HepG2 (cell line): Measurements from ENCODE around the gene LRRN4CL. TPM values are rescaled to one million over a fixed set of nuclear protein-coding genes. Genes with fewer than 3 reads are reported as not detected.

Experiments used
- ARHGAP35 ChIP-seq: sonication (generic); formaldehyde crosslinking; IDR thresholded peaks from 2 replicates; pipeline ENCODE4 v1.9.0; 2022; ENCODE audit warnings: mild to moderate bottlenecking, inconsistent platforms, moderate library complexity, missing genetic modification reagents, borderline replicate concordance
- CHD4 ChIP-seq: fragments of 200-600 bp; sonication (generic); IDR thresholded peaks from 2 replicates; pipeline ENCODE4 v1.7.0; 2017; ENCODE audit warnings: mild to moderate bottlenecking, low read length, borderline replicate concordance
- KAT8 ChIP-seq: IDR thresholded peaks from 2 replicates; pipeline ENCODE4 v1.6.1; 2016; ENCODE audit warnings: missing genetic modification reagents, missing compliant biosample characterization
- MEIS2 ChIP-seq: sonication (generic); formaldehyde crosslinking; IDR thresholded peaks from 2 replicates; pipeline ENCODE4 v1.9.0; 2021; ENCODE audit warnings: mild to moderate bottlenecking, missing genetic modification reagents
- MIXL1 ChIP-seq: IDR thresholded peaks from 2 replicates; pipeline ENCODE4 v1.6.1; 2016
- NFIC ChIP-seq: IDR thresholded peaks from 2 replicates; pipeline ENCODE4 v1.6.1; 2012; ENCODE audit warnings: mild to moderate bottlenecking, low read length, inconsistent platforms
- ONECUT2 ChIP-seq: sonication (generic); formaldehyde crosslinking; IDR thresholded peaks from 2 replicates; pipeline ENCODE4 v1.4.0; 2020; ENCODE audit warnings: missing genetic modification reagents
- PATZ1 ChIP-seq: sonication (generic); formaldehyde crosslinking; IDR thresholded peaks from 2 replicates; pipeline ENCODE4 v1.4.0; 2020; ENCODE audit warnings: missing genetic modification reagents
- PLRG1 ChIP-seq: fragments of 450-650 bp; conservative IDR thresholded peaks from 2 replicates; pipeline ENCODE4 v1.6.1; 2016
- POGZ ChIP-seq: sonication (generic); formaldehyde crosslinking; IDR thresholded peaks from 2 replicates; pipeline ENCODE4 v1.4.0; 2020; ENCODE audit warnings: mild to moderate bottlenecking, missing genetic modification reagents
- POLR2AphosphoS2 ChIP-seq: IDR thresholded peaks from 2 replicates; pipeline ENCODE4 v1.6.1; 2011; ENCODE audit warnings: low read depth, low read length, improper control_type of control experiment
- REL ChIP-seq: sonication (generic); formaldehyde crosslinking; conservative IDR thresholded peaks from 2 replicates; pipeline ENCODE4 v1.8.0; 2022; ENCODE audit warnings: mild to moderate bottlenecking, missing genetic modification reagents, moderate library complexity
- SKIL ChIP-seq: sonication (generic); formaldehyde crosslinking; IDR thresholded peaks from 2 replicates; pipeline ENCODE4 v1.8.0; 2022; ENCODE audit warnings: missing genetic modification reagents, mild to moderate bottlenecking, moderate library complexity, borderline replicate concordance
- TIGD3 ChIP-seq: sonication (generic); formaldehyde crosslinking; IDR thresholded peaks from 2 replicates; pipeline ENCODE4 v1.5.1; 2020; ENCODE audit warnings: mild to moderate bottlenecking, missing genetic modification reagents, borderline replicate concordance
- ZFY ChIP-seq: sonication (generic); formaldehyde crosslinking; IDR thresholded peaks from 2 replicates; pipeline ENCODE4 v1.4.0; 2020; ENCODE audit warnings: missing genetic modification reagents
- ZMAT5 ChIP-seq: sonication (generic); formaldehyde crosslinking; IDR thresholded peaks from 2 replicates; pipeline ENCODE4 v1.5.0; 2020; ENCODE audit warnings: mild to moderate bottlenecking, low read depth, missing genetic modification reagents, borderline replicate concordance
- ZNF263 ChIP-seq: sonication (generic); formaldehyde crosslinking; IDR thresholded peaks from 2 replicates; pipeline ENCODE4 v1.4.0; 2020; ENCODE audit warnings: missing genetic modification reagents
- ZNF33B ChIP-seq: sonication (generic); formaldehyde crosslinking; IDR thresholded peaks from 2 replicates; pipeline ENCODE4 v1.5.1; 2020; ENCODE audit warnings: mild to moderate bottlenecking, missing genetic modification reagents
- ZNF510 ChIP-seq: sonication (generic); formaldehyde crosslinking; IDR thresholded peaks from 2 replicates; pipeline ENCODE4 v1.4.0; 2020; ENCODE audit warnings: low read depth, mild to moderate bottlenecking, missing genetic modification reagents
- ZNF639 ChIP-seq: conservative IDR thresholded peaks from 2 replicates; pipeline ENCODE4 v1.6.1; 2018; ENCODE audit warnings: missing genetic modification reagents
- ZNF772 ChIP-seq: sonication (generic); formaldehyde crosslinking; IDR thresholded peaks from 2 replicates; pipeline ENCODE4 v1.5.0; 2020; ENCODE audit warnings: mild to moderate bottlenecking, missing genetic modification reagents
- polyA plus RNA-seq, 8 experiments: library from polyadenylated mRNA; depleted of rRNA in 3 of 8; stranded (reverse) in 7 of 8; unstranded in 1 of 8; fragments of >200 nt; fragmentation: Illumina TruSeq in 4 of 8; extraction: Trizol in 4 of 8; gene quantifications; 2 replicates each; pipeline versions ENCODE4 v1.2.1 to v1.2.3, GENCODE V29; 2011 to 2016; ENCODE audit warnings: low read depth in 4 of 8, missing spikeins in 1 of 8, mixed read lengths in 1 of 8; ENCODE audit not compliant: insufficient read depth in 1 of 8
- total RNA-seq, 5 experiments: library from RNA; depleted of rRNA; stranded (reverse); fragments of >200 nt; fragmentation: Illumina TruSeq; extraction: Trizol; gene quantifications; 2 replicates each; pipeline ENCODE4 v1.2.3, GENCODE V29; 2016; ENCODE audit warnings: low read depth in 1 of 5

LRRN4CL gene
- total and polyA plus RNA-seq, 2 of the 13 experiments (the other 11 are each of a cell fraction or from before 2014, with no cell fraction given) = 0.11 TPM; not detected in 1

- TF ChIP-seq KAT8 (peak; percentile 90), SKIL (CRISPR knock-in tag) (no peak), ZMAT5 (CRISPR knock-in tag) (no peak), NFIC (peak; percentile 60), PATZ1 (CRISPR knock-in tag) (no peak), ZNF639 (CRISPR knock-in tag) (peak; percentile 37; the same call in 1 of the 2 replicates), ZNF263 (CRISPR knock-in tag) (no peak), REL (CRISPR knock-in tag) (0 out of 2 replicates have a peak, but pooled peaks have one; percentile 13), TIGD3 (CRISPR knock-in tag) (no peak), MEIS2 (CRISPR knock-in tag) (peak; percentile 44; the same call in 1 of the 2 replicates), ZNF33B (CRISPR knock-in tag) (no peak), ARHGAP35 (CRISPR knock-in tag) (no peak), CHD4 (peak; percentile 77; the same call in 1 of the 2 replicates), ZNF510 (CRISPR knock-in tag) (no peak), MIXL1 (CRISPR knock-in tag) (no peak), ZFY (CRISPR knock-in tag) (peak; percentile 61), PLRG1 (no peak), ONECUT2 (peak; percentile 42; the same call in 1 of the 2 replicates), POGZ (CRISPR knock-in tag) (no peak), ZNF772 (CRISPR knock-in tag) (no peak), POLR2AphosphoS2 (no peak)
These were observed 39.0 kb upstream of the LRRN4CL start, which contains the start of gene TTC9C (continued) for GRCh38 chr11:62728171-62728988.
